HG03097 (cell line): Measurements from ENCODE around the gene UBXN2A.
"Not testable (repeated sequence)": the region's sequence is repeated elsewhere in the genome, so short reads cannot be mapped to it uniquely, and the experiment has no call there.

Experiments used
- ATAC-seq: cut with Tn5 transposase; IDR thresholded peaks from one replicate; pipeline ENCODE4 v1.9.1; 2021; ENCODE audit not compliant: unreplicated experiment, low FRiP score

The UBXN2A gene

DNA sequence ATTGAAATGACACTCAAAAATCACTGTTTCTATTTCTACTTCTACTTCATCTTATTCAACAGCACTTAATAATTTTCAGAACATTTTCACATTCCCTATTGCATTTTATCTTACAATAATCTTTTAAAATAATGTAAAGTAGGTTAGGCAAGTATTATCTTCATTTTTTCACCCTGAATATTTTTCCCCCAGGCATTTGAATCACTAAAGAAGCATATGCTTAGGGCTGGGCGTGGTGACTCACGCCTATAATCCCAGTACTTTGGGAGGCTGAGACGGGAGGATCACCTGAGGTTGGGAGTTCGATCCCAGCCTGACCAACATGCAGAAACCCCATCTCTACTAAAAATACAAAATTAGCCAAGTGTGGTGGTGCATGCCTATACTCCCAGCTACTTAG is 100.2 kb downstream of the UBXN2A start:
- ATAC-seq = no peak

DNA sequence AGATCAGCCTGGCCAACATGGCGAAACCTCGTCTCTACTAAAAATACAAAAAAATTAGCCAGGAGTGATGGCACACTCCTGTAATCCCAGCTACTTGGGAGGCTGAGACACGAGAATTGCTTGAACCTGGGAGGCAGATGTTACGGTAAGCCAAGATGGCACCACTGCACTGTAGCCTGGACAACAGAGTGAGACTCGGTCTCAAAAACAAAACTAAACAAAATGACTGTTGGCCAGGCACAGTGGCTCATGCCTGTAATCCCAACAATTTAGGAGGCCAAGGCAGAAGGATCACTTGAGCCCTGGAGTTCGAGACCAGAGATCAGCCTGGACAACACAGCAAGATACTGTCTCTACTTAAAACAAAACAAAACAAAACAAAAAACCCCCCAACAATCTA is 102.9 kb downstream of the UBXN2A start:
- not testable (repeated sequence) for ATAC-seq

DNA sequence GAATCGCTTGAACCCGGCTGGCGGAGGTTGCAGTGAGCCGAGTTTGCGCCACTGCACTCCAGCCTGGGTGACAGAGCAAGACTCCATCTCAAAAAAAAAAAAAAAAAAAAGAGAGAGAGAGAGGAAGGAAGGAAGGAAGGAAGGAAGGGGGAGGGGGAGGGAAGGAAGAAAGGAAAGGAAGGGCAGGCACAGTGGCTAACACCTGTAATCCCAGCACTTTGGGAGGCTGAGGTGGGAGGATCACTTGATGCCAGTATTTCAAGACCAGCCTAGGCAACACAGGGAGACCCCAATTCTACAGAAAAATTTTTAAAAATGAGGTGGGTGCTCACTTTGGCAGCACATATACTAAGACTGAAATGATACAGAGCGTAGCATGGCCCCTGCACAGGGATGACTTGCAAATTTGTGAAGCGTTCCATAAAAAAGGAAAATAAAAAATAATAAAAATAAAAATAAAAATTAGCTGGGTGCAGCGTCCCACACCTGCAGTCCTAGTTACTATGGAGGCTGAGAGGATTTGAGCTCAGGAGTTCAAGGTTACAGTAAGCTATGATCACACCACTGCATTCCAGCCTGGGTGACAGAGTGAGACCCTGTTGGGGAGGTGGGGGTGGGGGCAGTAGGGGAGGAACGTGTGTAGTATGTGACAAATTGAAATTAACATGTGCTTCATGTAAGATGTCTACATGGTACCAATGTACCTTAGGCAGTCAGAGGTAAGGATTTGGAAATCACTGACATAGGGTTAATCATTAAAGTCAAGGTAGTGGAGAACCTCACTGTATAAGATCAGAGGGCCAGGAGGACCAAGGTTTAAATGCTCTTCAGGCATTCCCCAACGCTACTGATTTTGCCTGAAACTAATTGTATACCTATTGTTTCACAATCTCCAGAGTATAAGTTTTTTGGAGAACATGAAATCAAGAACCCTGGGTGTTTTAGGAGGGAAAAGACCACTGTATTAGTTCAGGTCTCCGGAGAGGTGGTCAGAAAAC is 105.5 kb downstream of the UBXN2A start:
- no peak for ATAC-seq

- ATAC-seq = no peak
Observed at GRCh38 chr2:24046599-24046929, 106.3 kb downstream of the UBXN2A start.

GRCh38 chr2:24046930-24047702 is 106.9 kb downstream of the UBXN2A start, which contains the start of gene WDCP:
Gene WDCP (minus strand): TSS chr2:24047391. CDS start chr2:24039494, 7,897 bp downstream.
- ATAC-seq = peak; percentile 98

- no peak for ATAC-seq
Observed at GRCh38 chr2:24047703-24048033, 107.4 kb downstream of the UBXN2A start.

GRCh38 chr2:24048769-24049484 is 108.7 kb downstream of the UBXN2A start:
- ATAC-seq = no peak

- no peak for ATAC-seq
Observed at GRCh38 chr2:24049485-24050021, 109.3 kb downstream of the UBXN2A start, which contains the start of gene FKBP1B. Gene FKBP1B (plus strand): TSS chr2:24049741. CDS start chr2:24049850, 109 bp downstream.

GRCh38 chr2:24050041-24050979 is 110.0 kb downstream of the UBXN2A start:
- no peak for ATAC-seq

- no peak for ATAC-seq
Observed at GRCh38 chr2:24051833-24052232, 111.6 kb downstream of the UBXN2A start.

DNA sequence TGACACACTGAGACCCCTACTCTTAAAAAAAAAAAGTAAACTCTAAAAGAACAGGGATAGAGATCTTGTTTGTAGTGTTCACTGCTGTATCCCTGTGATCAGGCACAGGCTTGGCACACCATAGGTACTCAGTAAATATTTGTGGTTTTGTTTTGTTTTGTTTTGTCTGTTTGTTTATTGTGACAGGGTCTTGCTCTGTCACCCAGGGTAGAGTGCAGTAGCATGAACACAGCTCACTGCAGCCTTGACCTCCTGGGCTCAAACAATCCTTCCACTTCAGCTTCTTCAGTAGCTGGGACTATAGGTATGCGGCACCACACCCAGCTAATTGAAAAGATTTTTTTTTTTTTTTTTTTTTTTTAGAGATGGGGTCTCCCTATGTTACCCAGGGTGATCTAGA is 112.7 kb downstream of the UBXN2A start:
- no peak for ATAC-seq
